Caki2 (cell line): ENCODE results near the gene GUK1. TPM values are rescaled to one million over a fixed set of nuclear protein-coding genes. Genes with fewer than 3 reads are reported as not detected.

ENCODE experiments used
- DNase-seq: peaks from one replicate; pipeline ENCODE4 v3.0.0-alpha.2; 2015; ENCODE audit warnings: low read depth
- in situ Hi-C: cut with HindIII; loops from 2 replicates; pipeline ENCODE4 v1.10.0; 2016; ENCODE audit warnings: low sequenced_read_pairs, low pct_unique_long_range_greater_than_20kb, mixed read lengths
- total RNA-seq: library from RNA; depleted of rRNA; stranded (reverse); fragments of >200 nt; shearing (Covaris generic); gene quantifications from 2 replicates; pipeline ENCODE4 v1.2.3, GENCODE V29; 2014; ENCODE audit warnings: low replicate concordance

GUK1 gene
- total RNA-seq, 1 experiment from 2014 or later = 331 TPM

DNA sequence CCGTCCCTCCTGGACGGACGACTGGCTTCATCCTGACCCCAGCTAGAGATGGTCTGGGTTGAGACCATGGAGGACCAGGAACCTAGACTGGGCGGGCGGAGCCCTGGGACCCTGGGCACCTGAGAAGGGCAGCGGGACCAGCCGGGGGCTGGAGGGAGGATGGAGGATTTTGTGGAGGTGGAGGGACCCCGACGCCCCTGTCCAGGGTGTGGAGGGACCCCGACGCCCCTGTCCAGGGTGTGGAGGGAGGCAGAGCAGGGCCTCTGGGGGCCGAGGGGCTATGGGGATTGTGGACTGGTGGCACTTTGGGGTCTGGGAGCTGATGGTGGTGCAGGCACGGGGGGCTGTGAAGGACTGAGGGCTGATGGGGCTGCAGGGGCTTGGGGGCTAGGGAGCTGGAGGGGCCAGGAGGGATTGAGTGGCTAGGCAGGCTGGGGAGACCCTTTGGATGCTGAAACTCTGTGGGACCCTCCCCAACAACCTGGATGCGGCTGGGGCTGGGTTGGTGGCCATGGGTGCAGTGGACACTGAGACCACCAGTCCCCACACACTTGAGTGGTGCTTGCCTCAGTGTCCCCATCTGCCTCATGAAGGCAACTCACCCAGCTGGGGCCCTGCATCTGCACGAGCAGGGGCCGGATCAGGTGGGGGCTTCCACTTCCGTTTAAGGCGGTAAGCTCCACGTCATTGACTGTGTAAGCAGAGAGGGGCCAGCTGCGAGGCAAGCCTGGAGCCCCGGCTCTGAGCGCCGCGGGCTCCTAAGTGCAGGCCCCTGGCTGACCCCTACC lies 17.1 kb downstream of the GUK1 start:
- in situ Hi-C loops = no loop called here

DNA sequence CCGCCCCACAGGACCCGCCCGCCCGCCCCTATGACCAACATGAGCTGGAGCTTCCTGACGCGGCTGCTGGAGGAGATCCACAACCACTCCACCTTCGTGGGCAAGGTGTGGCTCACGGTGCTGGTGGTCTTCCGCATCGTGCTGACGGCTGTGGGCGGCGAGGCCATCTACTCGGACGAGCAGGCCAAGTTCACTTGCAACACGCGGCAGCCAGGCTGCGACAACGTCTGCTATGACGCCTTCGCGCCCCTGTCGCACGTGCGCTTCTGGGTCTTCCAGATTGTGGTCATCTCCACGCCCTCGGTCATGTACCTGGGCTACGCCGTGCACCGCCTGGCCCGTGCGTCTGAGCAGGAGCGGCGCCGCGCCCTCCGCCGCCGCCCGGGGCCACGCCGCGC lies 17.6 kb downstream of the GUK1 start:
- in situ Hi-C loops = no loop called here
- no peak for DNase-seq

More for the DNA sequence above, 17.1 kb downstream of the GUK1 start:
- no peak for DNase-seq

- in situ Hi-C loops = no loop called here
- DNase-seq = no peak
Measured at GRCh38 chr1:228158151-228159007, 18.3 kb downstream of the GUK1 start.

GRCh38 chr1:228159008-228159665 lies 19.1 kb downstream of the GUK1 start:
- in situ Hi-C loops = no loop called here
- no peak for DNase-seq

DNA sequence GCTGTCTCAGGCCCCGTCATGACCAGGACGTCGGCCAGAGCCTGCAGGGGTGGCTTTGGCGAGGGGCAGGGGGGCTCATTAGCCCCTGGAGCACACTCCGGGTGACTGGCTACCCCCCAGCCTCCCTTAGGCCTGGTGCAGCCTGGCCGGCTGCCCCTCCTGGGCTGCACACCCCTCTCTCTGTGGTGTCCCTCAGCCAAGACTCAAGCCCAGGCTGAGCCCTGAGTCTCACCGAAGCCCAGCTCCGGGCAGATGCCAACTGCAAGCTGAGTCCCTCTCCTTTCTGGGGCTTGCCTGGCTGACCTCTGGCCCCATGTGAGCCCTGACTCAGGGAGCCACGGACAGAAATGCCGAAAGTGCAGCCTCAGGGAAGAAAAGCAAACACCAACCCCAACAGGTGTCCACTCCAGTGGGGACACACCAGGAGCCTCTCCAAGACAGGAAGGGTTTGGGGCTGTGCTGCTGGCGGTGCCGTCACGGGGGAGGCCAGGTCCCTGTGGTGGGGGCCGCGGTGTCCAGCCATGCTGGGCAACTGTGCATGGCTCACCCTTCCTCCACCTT lies 20.2 kb downstream of the GUK1 start:
- in situ Hi-C loops = no loop called here
- no peak for DNase-seq

- in situ Hi-C loops = no loop called here
- no peak for DNase-seq
Measured at GRCh38 chr1:228161362-228161761, 21.3 kb downstream of the GUK1 start.

GRCh38 chr1:228161866-228162265 lies 21.8 kb downstream of the GUK1 start:
- in situ Hi-C loops = no loop called here
- no peak for DNase-seq

- DNase-seq = no peak
- in situ Hi-C loops = no loop called here
Measured at GRCh38 chr1:228162286-228163006, 22.4 kb downstream of the GUK1 start.

- no peak for DNase-seq
- in situ Hi-C loops = no loop called here
Measured at GRCh38 chr1:228163007-228163753, 23.1 kb downstream of the GUK1 start.

DNA sequence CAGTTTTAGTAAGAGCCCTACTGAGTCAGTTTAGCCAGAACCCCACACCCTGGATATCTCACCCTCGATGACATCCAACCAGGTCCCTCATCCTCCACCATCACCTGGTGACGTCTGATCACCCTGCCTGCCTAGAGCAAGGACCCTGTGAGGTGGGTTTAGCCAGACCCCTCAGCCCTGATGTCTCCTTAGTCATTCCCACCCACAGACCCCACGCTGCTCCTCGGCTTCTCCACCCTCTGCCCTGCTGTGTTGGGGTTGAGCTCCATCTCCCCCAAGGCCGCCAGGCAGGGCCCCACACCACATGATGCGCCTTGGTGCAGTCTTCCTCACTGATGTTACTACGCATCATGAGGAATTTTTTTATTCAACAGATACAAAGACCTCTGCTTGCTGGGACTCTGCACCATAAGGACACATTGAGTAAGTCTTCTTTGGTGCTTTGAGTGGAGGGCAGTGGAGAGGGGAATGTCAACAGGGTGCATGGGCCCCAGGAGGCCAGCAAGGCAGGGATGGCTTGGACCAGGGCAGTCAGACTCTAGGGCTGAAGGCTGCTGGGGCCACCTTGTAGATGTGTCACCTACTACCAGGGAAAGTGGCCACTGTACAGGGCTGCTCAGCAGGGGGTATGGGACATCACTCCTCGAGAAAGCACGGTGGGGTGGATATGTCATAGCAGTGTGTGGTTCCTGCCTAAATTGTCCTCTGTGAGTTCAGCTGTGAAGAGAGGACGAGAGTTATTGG lies 23.9 kb downstream of the GUK1 start:
- no peak for DNase-seq
- in situ Hi-C loops = no loop called here

GRCh38 chr1:228164561-228165371 lies 24.7 kb downstream of the GUK1 start:
- DNase-seq = no peak
- in situ Hi-C loops = no loop called here

- in situ Hi-C loops = no loop called here
- peak; percentile 99 for DNase-seq
Measured at GRCh38 chr1:228165372-228166169, 25.5 kb downstream of the GUK1 start, which contains the start of gene IBA57. Gene IBA57 (plus strand): TSS chr1:228165804. CDS start chr1:228165817, 13 bp downstream.

- in situ Hi-C loops = no loop called here
- peak; percentile 86 for DNase-seq
Measured at GRCh38 chr1:228166170-228166936, 26.3 kb downstream of the GUK1 start.

DNA sequence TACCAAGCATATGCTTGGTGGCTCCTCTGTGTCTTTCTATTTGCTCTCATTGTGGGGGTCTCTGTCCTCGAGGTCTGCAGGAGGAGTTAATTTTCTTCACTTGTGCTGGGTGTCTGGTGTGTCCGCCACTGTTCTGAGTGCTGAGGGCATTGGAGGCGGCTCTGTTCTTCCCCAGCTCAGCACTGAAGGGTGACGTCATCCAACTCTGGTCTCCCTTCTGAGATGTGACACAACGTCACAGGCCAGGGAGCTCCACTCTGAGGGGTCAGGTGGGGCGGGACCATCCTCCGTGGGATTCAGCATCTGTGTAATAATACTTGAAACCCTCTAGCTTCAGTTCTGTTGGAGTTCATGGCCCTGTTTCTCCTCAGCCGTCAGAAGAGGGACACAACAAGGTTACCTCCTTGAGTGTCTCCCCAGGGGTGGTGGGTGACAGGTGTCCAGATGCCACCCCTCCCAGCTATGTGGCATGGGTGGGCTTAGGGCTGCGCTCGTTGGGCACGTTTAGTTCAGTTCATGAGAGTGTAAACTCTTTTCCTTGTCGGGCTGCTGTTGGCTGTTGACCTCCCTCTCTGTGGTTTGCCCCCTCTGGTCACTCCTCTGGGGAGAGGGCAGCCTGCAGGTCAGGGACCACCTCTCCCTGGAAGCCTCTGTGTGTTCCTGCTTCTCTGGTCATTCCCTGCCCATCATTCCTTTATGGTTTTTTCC lies 28.6 kb downstream of the GUK1 start:
- in situ Hi-C loops = no loop called here
- DNase-seq = no peak
